CD8-positive, alpha-beta memory T cell (primary cell): ENCODE data around the gene RALGDS. TPM values are rescaled to one million over a fixed set of nuclear protein-coding genes. Genes with fewer than 3 reads are reported as not detected.
"Not testable (repeated sequence)": the region's sequence is repeated elsewhere in the genome, so short reads cannot be mapped to it uniquely, and the experiment has no call there.

Experiments
- CTCF ChIA-PET: fragments of 350-600 bp; sonication (Branson Sonifier 250); formaldehyde crosslinking; loops from one replicate; lab custom pipeline; 2021; ENCODE audit warnings: antibody characterized with exemption; lab: Charles Lee
- POLR2A ChIA-PET: fragments of 350-600 bp; sonication (Branson Sonifier 250); formaldehyde crosslinking; loops from one replicate; lab custom pipeline; 2021; ENCODE audit warnings: antibody characterized with exemption; lab: Charles Lee
- DNase-seq, 5 donors: peaks; one replicate each; pipeline versions ENCODE4 v3.0.0 to v3.0.0-alpha.2; 2020 to 2022; ENCODE audit warnings: mixed read lengths in 1 of 5
- H3K27ac ChIP-seq: one replicate; pipeline ENCODE4 v1.7.0; 2013; ENCODE audit warnings: low read depth, mild to moderate bottlenecking, low read length, moderate library complexity
- H3K27me3 ChIP-seq: 2 replicates; pipeline ENCODE4 v1.7.0; 2013; ENCODE audit warnings: low read length, mild to moderate bottlenecking; ENCODE audit not compliant: insufficient read depth, poor library complexity, severe bottlenecking
- H3K36me3 ChIP-seq: 2 replicates; pipeline ENCODE4 v1.7.0; 2013; ENCODE audit warnings: mild to moderate bottlenecking, low read length, moderate library complexity; ENCODE audit not compliant: insufficient read depth
- H3K4me1 ChIP-seq: 2 replicates; pipeline ENCODE4 v1.7.0; 2013; ENCODE audit warnings: mild to moderate bottlenecking, low read length, moderate library complexity; ENCODE audit not compliant: insufficient read depth
- H3K4me3 ChIP-seq: 2 replicates; pipeline ENCODE4 v1.7.0; 2013; ENCODE audit warnings: mild to moderate bottlenecking, low read length
- H3K9me3 ChIP-seq: 2 replicates; pipeline ENCODE4 v1.7.0; 2013; ENCODE audit warnings: mild to moderate bottlenecking, low read length
- H3K27ac Mint-ChIP-seq, 8 donors: one replicate each; pipeline ENCODE4 v1.8.0; 2020 to 2021; ENCODE audit warnings: mixed read lengths in 8 of 8, mild to moderate bottlenecking in 6 of 8, inconsistent platforms in 3 of 8, moderate library complexity in 3 of 8
- H3K27me3 Mint-ChIP-seq, 2 donors: one replicate each; pipeline ENCODE4 v1.8.0; 2020 to 2021; ENCODE audit warnings: mixed read lengths in 2 of 2, mild to moderate bottlenecking in 1 of 2, moderate library complexity in 1 of 2
- H3K36me3 Mint-ChIP-seq, 3 donors: one replicate each; pipeline ENCODE4 v1.8.0; 2020 to 2021; ENCODE audit warnings: mixed read lengths in 3 of 3, inconsistent platforms in 1 of 3, mild to moderate bottlenecking in 1 of 3
- H3K4me1 Mint-ChIP-seq, 3 donors: one replicate each; pipeline ENCODE4 v1.8.0; 2020 to 2021; ENCODE audit warnings: mixed read lengths in 3 of 3, inconsistent platforms in 1 of 3, mild to moderate bottlenecking in 1 of 3
- H3K4me3 Mint-ChIP-seq, 7 donors: one replicate each; pipeline ENCODE4 v1.8.0; 2020 to 2021; ENCODE audit warnings: mixed read lengths in 7 of 7, mild to moderate bottlenecking in 6 of 7, moderate library complexity in 4 of 7, inconsistent platforms in 2 of 7
- H3K9me3 Mint-ChIP-seq, 5 donors: one replicate each; pipeline ENCODE4 v1.8.0; 2020 to 2022; ENCODE audit warnings: mixed read lengths in 5 of 5, mild to moderate bottlenecking in 3 of 5, moderate library complexity in 2 of 5, inconsistent platforms in 1 of 5
- polyA plus RNA-seq: library from polyadenylated mRNA; unstranded; fragments of 300-500 nt; fragmentation: Illumina TruSeq; gene quantifications from one replicate; pipeline ENCODE4 v1.2.3, GENCODE V29; 2021
- total RNA-seq, 2 experiments: library from RNA; stranded (reverse); gene quantifications; one replicate each; pipeline ENCODE4 v1.2.3, GENCODE V29; 2021

Gene RALGDS
- total and polyA plus RNA-seq, 3 experiments from 2014 or later: 59.1 to 78.0 (median 67.8) TPM

DNA sequence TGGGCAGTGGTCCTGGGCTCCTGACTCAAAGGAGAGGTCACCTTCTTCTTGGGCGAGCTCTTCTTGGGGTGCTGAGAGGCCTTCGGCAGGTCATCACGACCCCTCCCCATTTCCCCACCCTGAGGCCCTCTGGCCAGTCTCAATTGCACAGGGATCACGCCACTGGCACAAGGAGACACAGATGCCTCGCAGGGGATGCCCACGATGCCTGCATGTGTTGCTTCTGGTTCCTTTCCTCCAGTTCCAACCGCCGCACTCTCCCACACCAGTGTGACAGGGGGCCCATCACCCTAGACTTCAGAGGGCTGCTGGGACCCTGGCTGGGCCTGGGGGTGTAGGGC, 57.9 kb downstream of the RALGDS start:
- Mint-ChIP-seq H3K27ac (no peak overlapping the region), H3K27me3 (no peaks in the 10 kb centered on the region), H3K4me1 (peaks cover 18 to 22% (median 21%) of the 10 kb centered on the region in 3 donors), H3K4me3 (no peak overlapping the region), H3K36me3 (peaks cover 0 to 8% (median 1%) of the 10 kb centered on the region in 3 donors), H3K9me3 (no peaks in the 10 kb centered on the region)
- ChIA-PET POLR2A (no interaction called here), CTCF (interaction anchor here (1.6 kb wide), 1 partner anchor 81 kb away, joined by 6 read pairs; no protein-coding TSS in a partner anchor)
- Histone ChIP-seq H3K9me3 (no peaks in the 10 kb centered on the region), H3K27ac (no peak overlapping the region), H3K36me3 (no peaks in the 10 kb centered on the region), H3K4me1 (peaks cover 23% of the 10 kb centered on the region), H3K4me3 (no peak overlapping the region), H3K27me3 (no peaks in the 10 kb centered on the region)
- DNase-seq: no peak

DNA sequence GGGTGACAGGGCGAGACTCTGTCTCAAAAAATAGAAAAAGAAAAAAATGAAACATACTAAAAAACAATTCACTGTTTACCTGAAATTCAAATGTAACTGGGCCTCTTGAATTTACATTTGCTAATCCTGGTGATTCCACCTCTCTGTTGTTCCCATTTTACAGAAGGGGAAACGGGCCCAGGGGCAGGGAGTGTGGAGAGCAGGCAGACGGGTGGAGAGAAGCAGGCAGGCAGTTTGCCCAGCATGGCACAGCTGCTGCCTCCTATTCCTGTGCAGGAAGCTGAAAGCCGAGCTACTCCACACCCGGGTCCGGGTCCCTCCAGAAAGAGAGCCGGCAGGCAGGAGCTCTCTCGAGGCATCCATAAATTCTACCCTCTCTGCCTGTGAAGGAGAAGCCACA, 58.5 kb downstream of the RALGDS start:
- CTCF ChIA-PET, DNase-seq, POLR2A ChIA-PET, H3K27me3 ChIP-seq, H3K9me3 ChIP-seq, H3K27ac ChIP-seq, H3K27ac Mint-ChIP-seq, H3K4me3 ChIP-seq, H3K9me3 Mint-ChIP-seq, H3K27me3 Mint-ChIP-seq, H3K36me3 ChIP-seq, H3K4me3 Mint-ChIP-seq: not testable (repeated sequence)
- H3K4me1 Mint-ChIP-seq: peaks cover 20 to 27% (median 23%) of the 10 kb centered on the region in 3 donors
- H3K4me1 ChIP-seq: peaks cover 29% of the 10 kb centered on the region
- peaks cover 0 to 13% (median 1%) of the 10 kb centered on the region in 3 donors for H3K36me3 Mint-ChIP-seq

DNA sequence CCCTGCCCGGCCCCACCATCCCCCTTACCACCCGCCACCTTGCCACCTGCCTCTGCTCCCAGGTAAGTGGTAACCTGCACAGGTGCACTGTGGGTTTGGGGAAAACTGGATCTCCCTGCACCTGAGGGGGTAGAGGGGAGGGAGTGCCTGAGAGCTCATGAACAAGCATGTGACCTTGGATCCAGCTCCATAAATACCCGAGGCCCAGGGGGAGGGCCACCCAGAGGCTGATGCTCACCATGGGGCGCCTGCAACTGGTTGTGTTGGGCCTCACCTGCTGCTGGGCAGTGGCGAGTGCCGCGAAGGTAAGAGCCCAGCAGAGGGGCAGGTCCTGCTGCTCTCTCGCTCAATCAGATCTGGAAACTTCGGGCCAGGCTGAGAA, 59.3 kb downstream of the RALGDS start, which contains the start of gene CEL:
Gene CEL (plus strand): TSS at position 218 of the 382 bp plus-strand sequence. CDS start 22 bp downstream, at position 240.
- H3K27me3 ChIP-seq, DNase-seq, H3K36me3 ChIP-seq, CTCF ChIA-PET, POLR2A ChIA-PET, H3K27ac ChIP-seq, H3K4me3 Mint-ChIP-seq, H3K9me3 ChIP-seq, H3K9me3 Mint-ChIP-seq, H3K4me3 ChIP-seq, H3K27me3 Mint-ChIP-seq: not testable (repeated sequence)
- Mint-ChIP-seq H3K4me1 (peaks cover 20 to 28% (median 23%) of the 10 kb centered on the region in 3 donors), H3K27ac (peak within 1 kb of the TSS in 1 of 8 donors; percentile 77), H3K36me3 (peaks cover 0 to 19% (median 1%) of the 10 kb centered on the region in 3 donors)
- H3K4me1 ChIP-seq: peaks cover 35% of the 10 kb centered on the region

- H3K4me3 Mint-ChIP-seq, H3K36me3 ChIP-seq, CTCF ChIA-PET, DNase-seq, H3K4me3 ChIP-seq, H3K9me3 Mint-ChIP-seq, H3K27ac ChIP-seq, H3K9me3 ChIP-seq, POLR2A ChIA-PET, H3K27me3 Mint-ChIP-seq, H3K27me3 ChIP-seq: not testable (repeated sequence)
- Mint-ChIP-seq H3K4me1 (peaks cover 20 to 28% (median 23%) of the 10 kb centered on the region in 3 donors), H3K27ac (peak overlapping the region in 1 of 8 donors; percentile 77), H3K36me3 (peaks cover 0 to 25% (median 1%) of the 10 kb centered on the region in 3 donors)
- peaks cover 38% of the 10 kb centered on the region for H3K4me1 ChIP-seq
These were observed 59.8 kb downstream of the RALGDS start for GRCh38 chr9:133061019-133061763.

DNA sequence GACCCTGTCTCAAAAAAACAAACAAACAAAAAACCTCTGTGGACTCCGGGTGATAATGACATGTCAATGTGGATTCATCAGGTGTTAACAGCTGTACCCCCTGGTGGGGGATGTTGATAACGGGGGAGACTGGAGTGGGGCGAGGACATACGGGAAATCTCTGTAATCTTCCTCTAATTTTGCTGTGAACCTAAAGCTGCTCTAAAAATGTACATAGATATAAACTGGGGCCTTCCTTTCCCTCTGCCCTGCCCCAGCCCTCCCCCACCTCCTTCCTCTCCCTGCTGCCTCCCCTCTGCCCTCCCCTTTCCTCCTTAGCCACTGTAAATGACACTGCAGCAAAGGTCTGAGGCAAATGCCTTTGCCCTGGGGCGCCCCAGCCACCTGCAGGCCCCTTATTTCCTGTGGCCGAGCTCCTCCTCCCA, 60.6 kb downstream of the RALGDS start:
- no peak overlapping the region for H3K4me3 ChIP-seq
- ChIA-PET POLR2A (no interaction called here), CTCF (interaction anchor here (1.2 kb wide), 1 partner anchor 38 kb away, joined by 4 read pairs; no protein-coding TSS in a partner anchor)
- no peak overlapping the region for H3K4me3 Mint-ChIP-seq
- H3K27ac Mint-ChIP-seq: peak overlapping the region in 2 of 8 donors; percentile 9 to 48
- H3K27ac ChIP-seq: no peak overlapping the region
- H3K9me3 Mint-ChIP-seq: no peaks in the 10 kb centered on the region
- H3K4me1 ChIP-seq: peaks cover 38% of the 10 kb centered on the region
- H3K36me3 Mint-ChIP-seq: peaks cover 0 to 31% (median 2%) of the 10 kb centered on the region in 3 donors
- DNase-seq: no peak
- no peaks in the 10 kb centered on the region for H3K9me3 ChIP-seq
- no peaks in the 10 kb centered on the region for H3K27me3 Mint-ChIP-seq
- no peaks in the 10 kb centered on the region for H3K36me3 ChIP-seq
- peaks cover 20 to 28% (median 23%) of the 10 kb centered on the region in 3 donors for H3K4me1 Mint-ChIP-seq
- H3K27me3 ChIP-seq: no peaks in the 10 kb centered on the region

- DNase-seq: no peak
- no peak overlapping the region for H3K4me3 Mint-ChIP-seq
- CTCF ChIA-PET: interaction anchor here (1.2 kb wide), 1 partner anchor 37 kb away, joined by 4 read pairs; no protein-coding TSS in a partner anchor
- H3K4me1 ChIP-seq: peaks cover 38% of the 10 kb centered on the region
- H3K27me3 ChIP-seq: no peaks in the 10 kb centered on the region
- peaks cover 0 to 39% (median 4%) of the 10 kb centered on the region in 3 donors for H3K36me3 Mint-ChIP-seq
- H3K27ac ChIP-seq: no peak overlapping the region
- peaks cover 20 to 28% (median 23%) of the 10 kb centered on the region in 3 donors for H3K4me1 Mint-ChIP-seq
- H3K9me3 Mint-ChIP-seq: no peaks in the 10 kb centered on the region
- H3K27ac Mint-ChIP-seq: peak overlapping the region in 2 of 8 donors; percentile 11 to 81
- peaks cover under 1% of the 10 kb centered on the region for H3K36me3 ChIP-seq
- no peak overlapping the region for H3K4me3 ChIP-seq
- no peaks in the 10 kb centered on the region for H3K27me3 Mint-ChIP-seq
- H3K9me3 ChIP-seq: no peaks in the 10 kb centered on the region
- POLR2A ChIA-PET: no interaction called here
These were observed 61.4 kb downstream of the RALGDS start for GRCh38 chr9:133059623-133060022.

DNA sequence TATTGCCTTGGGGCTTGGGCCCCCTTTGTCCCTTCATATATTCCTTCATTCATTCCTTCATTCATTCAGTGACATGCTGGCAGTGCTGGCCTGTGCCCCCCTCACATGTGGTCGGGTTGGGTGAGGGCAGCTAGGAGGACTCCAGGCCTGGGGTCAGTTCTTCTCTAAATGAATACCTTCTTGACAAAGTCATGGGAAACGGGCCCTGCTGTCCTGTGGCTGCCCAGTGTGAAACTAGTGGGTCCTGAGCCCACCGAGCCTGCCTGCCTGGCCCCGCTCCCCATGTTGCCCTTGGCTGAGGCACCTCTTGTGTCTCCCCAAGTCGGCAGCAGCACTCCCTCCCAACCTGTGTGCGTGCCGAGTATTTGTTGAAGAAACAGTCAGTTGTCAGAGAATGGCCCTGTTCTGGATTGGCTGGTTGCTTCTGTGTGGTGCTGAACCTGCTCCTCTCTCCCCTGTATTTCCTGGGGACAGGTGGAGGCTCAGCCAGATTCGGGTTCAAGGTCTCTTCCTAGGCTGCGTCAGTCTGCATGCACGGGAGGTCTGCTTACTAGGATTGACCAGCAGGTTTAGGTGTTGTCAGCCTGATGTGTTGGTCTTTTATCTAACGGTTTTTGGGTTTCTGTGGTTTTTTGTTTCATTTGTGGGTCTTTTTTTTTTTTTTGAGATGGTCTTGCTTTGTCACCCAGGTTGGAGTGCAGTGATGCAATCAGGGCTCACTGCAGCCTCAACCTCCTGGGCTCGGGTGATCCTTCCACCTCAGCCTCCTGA, 62.3 kb downstream of the RALGDS start:
- Histone ChIP-seq H3K4me3 (no peak overlapping the region), H3K36me3 (peaks cover 5% of the 10 kb centered on the region), H3K27me3 (no peaks in the 10 kb centered on the region), H3K27ac (no peak overlapping the region), H3K4me1 (peaks cover 38% of the 10 kb centered on the region), H3K9me3 (no peaks in the 10 kb centered on the region)
- ChIA-PET POLR2A (no interaction called here), CTCF (no interaction called here)
- H3K9me3 Mint-ChIP-seq: no peaks in the 10 kb centered on the region
- H3K27me3 Mint-ChIP-seq: no peaks in the 10 kb centered on the region
- H3K36me3 Mint-ChIP-seq: peaks cover 4 to 48% (median 8%) of the 10 kb centered on the region in 3 donors
- peaks cover 20 to 28% (median 23%) of the 10 kb centered on the region in 3 donors for H3K4me1 Mint-ChIP-seq
- H3K27ac Mint-ChIP-seq: peak overlapping the region in 7 of 8 donors; percentile 37 to 81 (median 56)
- H3K4me3 Mint-ChIP-seq: peak overlapping the region in 1 of 7 donors; percentile 23
- no peak for DNase-seq

DNA sequence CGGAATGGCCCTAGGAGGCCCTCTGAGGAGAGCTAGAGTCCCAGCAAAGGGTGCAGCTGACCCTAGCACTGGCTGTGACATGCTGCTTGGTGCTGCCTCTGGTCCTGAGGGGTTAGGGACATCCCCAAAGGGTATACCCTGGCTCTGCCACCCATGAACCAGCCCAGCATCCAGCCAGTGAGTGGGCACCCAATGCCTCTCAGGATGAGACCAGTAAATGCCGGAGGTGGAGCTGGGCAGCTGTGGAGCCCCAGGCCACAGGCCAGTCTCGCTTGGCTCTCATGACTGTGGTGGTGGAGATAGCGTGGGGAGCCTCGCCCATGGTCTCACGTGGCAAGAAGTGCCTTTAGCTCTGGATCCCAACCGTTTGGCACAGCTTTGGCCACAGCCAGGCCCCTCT, 63.0 kb downstream of the RALGDS start:
- DNase-seq: no peak

More for the DNA sequence above, 63.0 kb downstream of the RALGDS start:
- H3K4me3 ChIP-seq: no peak overlapping the region
- H3K27me3 Mint-ChIP-seq: no peaks in the 10 kb centered on the region
- H3K27ac Mint-ChIP-seq: peak overlapping the region in 1 of 8 donors; percentile 45
- CTCF ChIA-PET: no interaction called here
- POLR2A ChIA-PET: no interaction called here
- H3K9me3 Mint-ChIP-seq: no peaks in the 10 kb centered on the region
- H3K27me3 ChIP-seq: no peaks in the 10 kb centered on the region
- H3K36me3 Mint-ChIP-seq: peaks cover 4 to 53% (median 12%) of the 10 kb centered on the region in 3 donors
- H3K27ac ChIP-seq: no peak overlapping the region
- no peak overlapping the region for H3K4me3 Mint-ChIP-seq
- H3K4me1 Mint-ChIP-seq: peaks cover 20 to 28% (median 23%) of the 10 kb centered on the region in 3 donors
- peaks cover 38% of the 10 kb centered on the region for H3K4me1 ChIP-seq
- H3K9me3 ChIP-seq: no peaks in the 10 kb centered on the region
- H3K36me3 ChIP-seq: peaks cover 5% of the 10 kb centered on the region
